HUES64 (cell line): Measurements from ENCODE around the gene KCTD3.

ENCODE experiments used
- H3K27ac ChIP-seq: 2 replicates; pipeline ENCODE4 v1.7.0; 2013; ENCODE audit warnings: low read depth, low read length, inconsistent platforms
- H3K27me3 ChIP-seq: 2 replicates; pipeline ENCODE4 v1.6.1; 2013; ENCODE audit warnings: mild to moderate bottlenecking, low read length; ENCODE audit not compliant: insufficient read depth
- H3K36me3 ChIP-seq: 2 replicates; pipeline ENCODE4 v1.6.1; 2013; ENCODE audit warnings: mild to moderate bottlenecking, low read length; ENCODE audit not compliant: insufficient read depth
- H3K4me1 ChIP-seq: 2 replicates; pipeline ENCODE4 v1.6.1; 2013; ENCODE audit warnings: mild to moderate bottlenecking, low read length, moderate library complexity; ENCODE audit not compliant: insufficient read depth
- H3K4me3 ChIP-seq: 2 replicates; pipeline ENCODE4 v1.5.1; 2013; ENCODE audit warnings: mild to moderate bottlenecking, low read length, moderate library complexity
- H3K9ac ChIP-seq: 2 replicates; pipeline ENCODE4 v1.6.1; 2013; ENCODE audit warnings: mild to moderate bottlenecking, low read depth, low read length
- H3K9me3 ChIP-seq: 2 replicates; pipeline ENCODE4 v1.6.1; 2013; ENCODE audit warnings: low read depth, low read length; ENCODE audit not compliant: insufficient read depth
- WGBS: fragments of 150-250, 120-280 bp; methylation state at CpG from one replicate; pipeline ENCODE4 v1.1.7; 2013; ENCODE audit warnings: missing lambda C conversion rate; 5-methylcytosine and 5-hydroxymethylcytosine counted together

Gene KCTD3

DNA sequence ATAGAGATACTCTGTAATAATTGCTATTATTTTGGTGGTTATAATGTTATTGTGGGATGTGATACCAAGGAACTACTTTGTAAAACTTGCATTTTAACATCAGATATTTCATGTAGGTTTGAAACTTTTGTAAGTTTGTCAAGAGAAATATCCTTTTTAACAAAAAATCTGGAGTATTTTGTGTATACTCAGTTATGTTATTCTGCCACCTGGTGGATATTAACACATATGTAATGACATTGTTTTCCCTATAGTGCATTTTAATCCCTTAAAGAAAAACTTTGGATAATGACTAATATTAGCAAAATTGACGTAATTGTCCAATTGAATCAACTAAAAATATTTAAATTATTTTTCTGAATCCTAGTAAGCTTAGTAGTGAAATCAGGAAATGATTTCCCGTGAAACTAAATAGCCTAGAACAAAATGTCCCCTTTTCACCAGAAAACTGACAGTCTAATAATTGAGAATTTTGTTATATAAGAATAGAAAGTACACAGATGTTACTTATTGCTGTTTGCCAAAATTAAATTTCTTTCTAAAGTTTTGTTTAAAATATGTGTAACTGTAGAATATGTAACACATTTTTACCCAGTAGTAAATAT, 39.6 kb downstream of the KCTD3 start:
- peaks cover 91% of the 10 kb centered on the region for H3K36me3 ChIP-seq
- no CpG with 5 or more reads among the region's 2 CpGs for WGBS
- H3K9me3 ChIP-seq, result no peaks in the 10 kb centered on the region
- H3K9ac ChIP-seq, result no peak overlapping the region
- no peak overlapping the region for H3K4me3 ChIP-seq
- no peak overlapping the region for H3K27ac ChIP-seq
- H3K4me1 ChIP-seq, result peaks cover 7% of the 10 kb centered on the region
- H3K27me3 ChIP-seq, result no peaks in the 10 kb centered on the region

DNA sequence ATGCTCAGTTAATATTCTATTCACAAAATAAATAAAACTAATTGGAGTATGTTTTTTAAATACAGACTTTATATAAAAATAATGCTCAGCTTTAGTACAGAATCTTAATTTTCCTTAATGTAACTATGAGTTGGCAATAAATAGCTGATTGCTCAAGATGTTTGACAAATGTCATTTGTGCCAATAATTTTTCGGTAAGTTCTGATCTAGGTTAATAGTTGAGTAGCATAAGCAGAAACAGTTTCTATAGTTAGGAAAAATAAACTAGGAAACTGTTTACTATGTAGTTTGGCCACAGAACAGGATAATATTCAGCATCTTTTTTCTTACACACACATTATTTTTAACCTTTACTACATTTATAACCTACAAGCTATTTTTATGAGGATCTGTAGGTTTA, 40.3 kb downstream of the KCTD3 start:
- H3K27ac ChIP-seq, result no peak overlapping the region
- H3K27me3 ChIP-seq, result no peaks in the 10 kb centered on the region
- WGBS, result 92% methylated on average over 1 of the region's 1 CpG
- H3K36me3 ChIP-seq, result peaks cover 92% of the 10 kb centered on the region
- H3K9me3 ChIP-seq, result no peaks in the 10 kb centered on the region
- no peak overlapping the region for H3K9ac ChIP-seq
- H3K4me1 ChIP-seq, result peaks cover 7% of the 10 kb centered on the region
- H3K4me3 ChIP-seq, result no peak overlapping the region

DNA sequence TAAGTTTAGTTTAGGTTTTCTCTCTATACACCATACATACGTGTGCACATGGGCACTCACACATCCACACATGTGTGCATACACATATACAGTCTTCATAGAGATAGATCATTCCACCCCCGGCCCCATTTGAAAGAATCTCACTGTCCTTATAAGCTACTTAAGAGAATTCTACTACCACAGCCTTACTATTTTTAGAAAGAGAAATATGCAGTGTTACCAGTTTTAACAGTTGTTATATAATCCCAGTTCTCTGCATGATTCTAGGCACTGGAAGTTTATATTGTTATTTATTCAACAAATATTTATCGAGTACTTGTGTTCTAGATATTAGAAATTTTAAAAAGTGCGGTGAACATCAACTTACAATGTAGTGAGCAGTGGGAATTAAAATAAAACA, 41.5 kb downstream of the KCTD3 start:
- no peak overlapping the region for H3K9ac ChIP-seq
- no peak overlapping the region for H3K27ac ChIP-seq
- H3K27me3 ChIP-seq, result no peaks in the 10 kb centered on the region
- H3K9me3 ChIP-seq, result no peaks in the 10 kb centered on the region
- H3K4me3 ChIP-seq, result no peak overlapping the region
- 92% methylated on average over 4 of the region's 4 CpGs for WGBS
- peaks cover 93% of the 10 kb centered on the region for H3K36me3 ChIP-seq
- H3K4me1 ChIP-seq, result peaks cover 7% of the 10 kb centered on the region

DNA sequence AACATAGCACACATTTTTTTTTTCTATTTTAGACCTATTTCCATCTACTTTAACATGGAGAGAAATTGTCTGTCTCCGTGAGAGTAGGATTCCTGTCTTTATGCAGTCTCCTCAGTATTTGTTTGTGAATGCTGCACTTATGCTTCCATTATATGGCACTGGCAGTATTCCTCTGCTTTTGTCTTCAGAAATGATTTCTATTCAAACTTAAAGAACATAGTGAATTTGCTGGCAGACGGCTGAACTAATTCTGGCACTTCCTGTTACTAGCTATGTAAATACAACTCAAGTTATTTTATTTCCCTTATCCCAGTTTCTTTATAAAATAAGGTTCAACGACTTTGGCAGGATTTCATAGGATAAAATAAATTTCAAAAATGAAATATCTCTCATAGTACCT, 45.3 kb downstream of the KCTD3 start:
- H3K36me3 ChIP-seq, result peaks cover 77% of the 10 kb centered on the region
- 0 out of 2 replicates have a peak, but pooled peaks cover 6% of the 10 kb centered on the region for H3K4me1 ChIP-seq
- H3K9ac ChIP-seq, result no peak overlapping the region
- no peak overlapping the region for H3K27ac ChIP-seq
- no peaks in the 10 kb centered on the region for H3K27me3 ChIP-seq
- H3K9me3 ChIP-seq, result no peaks in the 10 kb centered on the region
- H3K4me3 ChIP-seq, result no peak overlapping the region
- WGBS, result 83% methylated on average over 1 of the region's 3 CpGs

DNA sequence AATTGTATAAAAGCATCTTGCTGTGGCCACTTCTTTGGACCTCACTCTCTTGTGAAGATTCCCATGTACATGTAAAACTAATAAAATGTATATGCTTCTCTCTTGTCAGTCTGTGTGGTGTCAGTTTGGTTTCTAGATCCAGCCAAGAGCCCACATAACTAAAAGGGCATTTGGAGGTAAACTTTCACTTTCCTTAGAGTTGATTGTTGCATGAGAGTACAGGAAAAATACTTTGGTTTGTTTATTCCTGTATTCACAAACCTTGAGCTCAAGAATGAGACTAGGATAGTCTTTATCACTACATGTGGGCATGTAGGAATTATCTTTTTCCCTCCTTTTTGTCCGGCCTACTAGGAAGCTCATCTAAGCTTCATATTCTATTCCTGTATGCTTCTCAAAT, 50.9 kb downstream of the KCTD3 start:
- H3K4me3 ChIP-seq, result no peak overlapping the region
- H3K27me3 ChIP-seq, result no peaks in the 10 kb centered on the region
- peaks cover 62% of the 10 kb centered on the region for H3K36me3 ChIP-seq
- WGBS, result no CpG with 5 or more reads among the region's 1 CpG
- H3K9me3 ChIP-seq, result no peaks in the 10 kb centered on the region
- H3K9ac ChIP-seq, result no peak overlapping the region
- H3K4me1 ChIP-seq, result 0 out of 2 replicates have a peak, but pooled peaks cover 6% of the 10 kb centered on the region
- no peak overlapping the region for H3K27ac ChIP-seq

DNA sequence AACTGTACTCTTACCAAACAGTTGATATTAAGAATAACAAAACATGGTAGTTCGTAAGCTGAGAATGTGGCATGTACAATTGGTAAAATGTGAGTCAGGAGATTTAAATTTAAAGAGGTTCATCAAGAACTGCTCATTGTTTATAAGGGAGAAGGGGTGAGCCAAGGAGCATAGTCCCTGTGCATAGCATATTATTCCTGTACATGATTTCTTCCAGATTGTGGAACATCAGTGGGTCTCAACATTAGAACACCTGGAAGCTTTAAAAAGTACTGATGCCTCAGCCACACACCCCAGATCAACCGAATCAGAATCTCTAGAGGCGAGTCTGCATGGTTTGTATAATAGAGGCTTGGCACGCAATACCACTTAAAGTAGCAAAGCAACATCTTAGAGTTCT, 56.1 kb downstream of the KCTD3 start:
- H3K9ac ChIP-seq, result no peak overlapping the region
- no peak overlapping the region for H3K4me3 ChIP-seq
- H3K36me3 ChIP-seq, result peaks cover 43% of the 10 kb centered on the region
- WGBS, result 98% methylated on average over 3 of the region's 4 CpGs
- H3K4me1 ChIP-seq, result no peaks in the 10 kb centered on the region
- H3K9me3 ChIP-seq, result no peaks in the 10 kb centered on the region
- no peaks in the 10 kb centered on the region for H3K27me3 ChIP-seq
- no peak overlapping the region for H3K27ac ChIP-seq

DNA sequence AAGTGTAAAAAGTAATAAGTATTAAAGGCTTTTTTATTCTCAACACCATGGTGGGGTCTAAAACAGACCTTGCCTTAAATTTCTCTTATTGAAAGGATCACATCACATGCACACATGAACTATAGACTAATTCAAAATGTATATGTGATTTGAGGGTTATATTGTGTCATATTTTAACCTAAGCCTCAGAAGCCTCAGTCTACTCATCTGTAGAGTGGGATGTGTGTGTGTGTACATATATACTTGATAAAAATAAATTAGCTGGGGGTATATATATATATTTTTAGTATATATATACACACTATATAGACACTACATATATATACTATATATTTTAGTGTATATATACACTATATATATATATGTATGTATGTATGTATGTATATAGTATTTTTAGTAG, 58.8 kb downstream of the KCTD3 start:
- Histone ChIP-seq H3K36me3 (peaks cover 17% of the 10 kb centered on the region), H3K27me3 (no peaks in the 10 kb centered on the region), H3K9ac (no peak overlapping the region), H3K4me1 (no peaks in the 10 kb centered on the region), H3K27ac (no peak overlapping the region), H3K4me3 (no peak overlapping the region), H3K9me3 (no peaks in the 10 kb centered on the region)

DNA sequence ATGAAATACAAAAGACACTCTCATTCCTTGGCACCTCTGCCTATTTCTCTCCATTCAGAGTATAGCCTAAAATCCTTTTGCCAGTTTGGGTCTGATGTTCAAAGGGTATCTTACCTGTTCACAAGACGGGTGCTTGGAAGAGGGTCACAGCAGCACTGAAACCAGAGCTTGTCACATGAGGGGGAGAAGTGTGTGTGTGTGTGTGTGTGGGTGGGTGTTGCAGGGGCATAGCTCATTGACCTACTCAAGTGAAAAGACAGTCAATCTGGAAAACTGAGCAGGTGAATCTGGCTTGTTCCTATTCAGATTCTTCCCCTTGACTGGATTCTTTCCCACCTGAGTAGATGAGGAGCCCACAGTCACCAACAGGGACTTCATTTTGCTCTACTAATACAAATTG, 63.9 kb downstream of the KCTD3 start:
- no peak overlapping the region for H3K9ac ChIP-seq
- no peaks in the 10 kb centered on the region for H3K36me3 ChIP-seq
- H3K4me3 ChIP-seq, result no peak overlapping the region
- 84% methylated on average over 1 of the region's 1 CpG for WGBS
- H3K9me3 ChIP-seq, result no peaks in the 10 kb centered on the region
- H3K4me1 ChIP-seq, result peaks cover under 1% of the 10 kb centered on the region; the same call in 1 of the 2 replicates
- H3K27ac ChIP-seq, result no peak overlapping the region
- H3K27me3 ChIP-seq, result no peaks in the 10 kb centered on the region

DNA sequence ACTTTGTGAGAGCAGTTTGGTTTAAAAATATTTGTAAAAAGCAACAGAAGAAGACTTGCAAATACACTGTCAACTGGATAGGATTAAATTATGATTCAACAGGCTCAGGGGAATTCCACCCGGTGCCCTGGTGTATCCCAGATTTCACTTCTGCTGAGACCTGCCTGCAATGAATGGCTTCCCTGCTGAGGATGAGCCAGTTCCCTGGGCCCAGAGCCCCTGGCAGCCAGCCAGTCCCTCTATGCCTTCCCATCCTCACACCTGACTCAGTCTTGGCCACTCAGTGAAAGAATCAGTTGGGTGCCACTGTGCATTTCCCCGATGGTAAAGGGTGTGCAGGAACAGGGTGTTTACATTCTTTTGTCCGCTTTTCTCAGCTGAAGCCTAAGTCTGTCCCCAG, 64.4 kb downstream of the KCTD3 start:
- WGBS, result 67% methylated on average over 3 of the region's 3 CpGs
- H3K36me3 ChIP-seq, result no peaks in the 10 kb centered on the region
- H3K9ac ChIP-seq, result no peak overlapping the region
- H3K4me1 ChIP-seq, result peaks cover 5% of the 10 kb centered on the region
- H3K9me3 ChIP-seq, result no peaks in the 10 kb centered on the region
- H3K27ac ChIP-seq, result no peak overlapping the region
- no peak overlapping the region for H3K4me3 ChIP-seq
- H3K27me3 ChIP-seq, result no peaks in the 10 kb centered on the region

DNA sequence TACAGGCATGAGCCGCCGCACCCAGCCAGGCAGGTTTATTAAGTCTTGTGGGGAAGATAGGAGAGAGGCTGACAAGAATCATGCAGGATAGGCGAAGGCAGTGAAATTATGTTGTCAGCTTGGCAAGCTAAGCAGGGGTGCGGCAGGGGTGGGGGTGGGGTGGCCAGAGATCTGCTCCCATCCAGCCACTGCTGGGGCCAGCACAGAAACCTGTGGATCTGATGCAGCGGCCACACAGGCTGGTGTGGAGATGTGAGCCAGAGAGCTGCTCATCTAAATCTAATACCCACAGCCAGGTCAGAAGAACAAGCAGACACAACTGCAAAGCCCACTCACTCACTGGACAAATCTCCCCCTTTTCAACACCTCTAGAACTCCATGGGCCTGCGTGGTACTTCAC, 68.7 kb downstream of the KCTD3 start:
- H3K27ac ChIP-seq, result no peak overlapping the region
- no peak overlapping the region for H3K9ac ChIP-seq
- 86% methylated on average over 6 of the region's 6 CpGs for WGBS
- H3K27me3 ChIP-seq, result no peaks in the 10 kb centered on the region
- no peaks in the 10 kb centered on the region for H3K36me3 ChIP-seq
- H3K4me1 ChIP-seq, result peaks cover 15% of the 10 kb centered on the region
- H3K4me3 ChIP-seq, result no peak overlapping the region
- H3K9me3 ChIP-seq, result no peaks in the 10 kb centered on the region

DNA sequence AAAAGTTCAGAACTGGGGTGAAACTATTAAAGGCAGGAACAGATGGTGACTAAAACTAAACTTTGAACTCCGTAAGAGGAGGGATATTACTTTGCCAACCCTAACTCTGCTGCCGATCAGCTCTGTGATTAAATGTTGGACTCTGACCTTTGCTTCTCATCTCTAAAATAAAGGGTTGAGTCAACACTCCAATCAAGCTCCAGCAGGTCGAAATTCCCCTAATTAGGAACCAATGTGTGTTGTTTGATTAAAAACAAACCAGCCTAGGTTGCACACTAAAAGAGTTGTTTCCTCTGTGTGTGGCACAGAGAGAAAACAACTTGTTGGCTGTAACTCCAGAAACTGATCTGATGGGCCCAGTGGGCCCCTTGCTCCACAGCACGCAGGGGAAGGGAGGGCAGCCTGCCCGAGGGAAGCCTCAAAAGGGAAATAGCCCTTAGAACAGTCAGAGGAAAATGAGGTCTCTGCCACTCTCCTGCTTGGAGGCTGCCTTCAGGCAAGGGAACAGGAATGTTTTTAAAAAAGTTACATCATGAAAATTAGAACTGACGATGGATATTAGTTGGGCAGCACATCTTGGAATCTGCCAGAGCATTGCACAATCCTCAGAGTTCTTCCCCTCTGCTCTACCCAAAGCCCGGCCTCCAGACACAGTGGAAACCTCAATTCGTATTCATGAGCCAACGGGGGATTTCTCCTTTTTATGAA, 69.3 kb downstream of the KCTD3 start:
- Histone ChIP-seq H3K27ac (no peak overlapping the region), H3K36me3 (no peaks in the 10 kb centered on the region), H3K9ac (no peak overlapping the region), H3K27me3 (no peaks in the 10 kb centered on the region), H3K4me3 (no peak overlapping the region), H3K9me3 (no peaks in the 10 kb centered on the region), H3K4me1 (peaks cover 15% of the 10 kb centered on the region)
- 89% methylated on average over 9 of the region's 9 CpGs for WGBS
